Fibroblast of lung (primary cell): ENCODE results near the gene OXGR1.

ENCODE experiments used
- EZH2 ChIP-seq: IDR thresholded peaks from 2 replicates; pipeline ENCODE4 v1.5.1; 2012; ENCODE audit warnings: low read length, control low read depth, mild to moderate bottlenecking; ENCODE audit errors: missing control alignments
- TF ChIP-seq, protein P1 (sequence below), 2 donors: IDR thresholded peaks in 1 of 2; conservative IDR thresholded peaks in 1 of 2; 1 replicate in 1 of 2; 2 replicates in 1 of 2; pipeline ENCODE4 v1.5.1; 2011 to 2012; ENCODE audit warnings: low read length in 2 of 2, control low read depth in 1 of 2, inconsistent platforms in 1 of 2, low read depth in 1 of 2, mild to moderate bottlenecking in 1 of 2

DNA sequence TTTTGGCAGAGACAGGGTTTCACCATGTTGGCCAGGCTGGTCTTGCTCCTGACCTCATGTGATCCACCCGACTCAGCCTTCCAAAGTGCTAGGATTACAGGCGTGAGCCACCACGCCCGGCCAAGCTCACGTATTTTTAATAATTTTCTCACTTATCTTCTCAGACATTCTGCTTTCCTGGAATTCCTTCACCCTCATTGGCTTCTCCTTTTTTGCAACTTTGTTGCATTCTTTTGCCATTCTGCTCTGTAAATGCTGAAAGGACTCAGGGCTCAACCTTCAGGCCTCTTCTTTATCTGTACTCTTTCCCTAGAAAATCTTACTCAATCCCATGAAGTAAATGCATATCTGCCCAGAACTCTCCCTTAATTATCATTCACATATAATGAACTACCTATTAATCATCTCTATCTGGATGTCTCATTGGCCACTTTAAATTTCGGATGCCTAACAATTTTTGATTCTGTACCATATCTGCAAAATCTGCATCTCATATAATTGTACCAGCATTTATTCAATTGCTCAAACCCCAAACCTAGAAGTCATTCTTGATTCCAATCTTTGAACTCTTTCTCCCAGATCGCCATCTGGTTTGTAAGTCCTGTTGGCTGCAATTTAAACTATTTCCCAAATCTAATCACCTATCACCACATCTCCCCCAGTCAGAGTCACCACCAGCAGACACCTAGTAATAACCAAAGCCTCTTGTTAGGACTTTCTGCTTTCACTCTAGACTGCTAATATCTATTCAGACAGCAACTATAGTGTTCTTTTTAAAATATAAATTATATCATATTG, 18.2 kb upstream of the OXGR1 start:
- TF ChIP-seq, protein P1, sequence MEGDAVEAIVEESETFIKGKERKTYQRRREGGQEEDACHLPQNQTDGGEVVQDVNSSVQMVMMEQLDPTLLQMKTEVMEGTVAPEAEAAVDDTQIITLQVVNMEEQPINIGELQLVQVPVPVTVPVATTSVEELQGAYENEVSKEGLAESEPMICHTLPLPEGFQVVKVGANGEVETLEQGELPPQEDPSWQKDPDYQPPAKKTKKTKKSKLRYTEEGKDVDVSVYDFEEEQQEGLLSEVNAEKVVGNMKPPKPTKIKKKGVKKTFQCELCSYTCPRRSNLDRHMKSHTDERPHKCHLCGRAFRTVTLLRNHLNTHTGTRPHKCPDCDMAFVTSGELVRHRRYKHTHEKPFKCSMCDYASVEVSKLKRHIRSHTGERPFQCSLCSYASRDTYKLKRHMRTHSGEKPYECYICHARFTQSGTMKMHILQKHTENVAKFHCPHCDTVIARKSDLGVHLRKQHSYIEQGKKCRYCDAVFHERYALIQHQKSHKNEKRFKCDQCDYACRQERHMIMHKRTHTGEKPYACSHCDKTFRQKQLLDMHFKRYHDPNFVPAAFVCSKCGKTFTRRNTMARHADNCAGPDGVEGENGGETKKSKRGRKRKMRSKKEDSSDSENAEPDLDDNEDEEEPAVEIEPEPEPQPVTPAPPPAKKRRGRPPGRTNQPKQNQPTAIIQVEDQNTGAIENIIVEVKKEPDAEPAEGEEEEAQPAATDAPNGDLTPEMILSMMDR (conservative IDR thresholded peaks at IDR 0.05 in 1 of 2, IDR thresholded peaks at IDR 0.05 in 1 of 2; ENCODE audit: low read depth in 1 of 2, low read length in 2 of 2): no peak
- TF ChIP-seq EZH2: no peak
